CD4-positive, alpha-beta T cell (primary cell): Measurements from ENCODE around the gene AUNIP. TPM values are rescaled to one million over a fixed set of nuclear protein-coding genes. Genes with fewer than 3 reads are reported as not detected.

Experiments
- ATAC-seq: fragments of 200-7000 bp; cut with Tn5 transposase; one replicate; pipeline ENCODE4 v1.10.0; 2022; ENCODE audit warnings: mild to moderate bottlenecking; ENCODE audit not compliant: poor library complexity
- CTCF ChIA-PET: fragments of 350-600 bp; sonication (Branson Sonifier 250); formaldehyde crosslinking; loops from one replicate; lab custom pipeline; 2021; ENCODE audit warnings: antibody characterized with exemption, inconsistent platforms; lab: Charles Lee
- POLR2A ChIA-PET: fragments of 350-600 bp; sonication (Branson Sonifier 250); formaldehyde crosslinking; loops from one replicate; lab custom pipeline; 2021; ENCODE audit warnings: antibody characterized with exemption, inconsistent platforms; lab: Charles Lee
- DNase-seq, 14 experiments: peaks; one replicate each; pipeline ENCODE4 v3.0.0-alpha.2; 2013 to 2020; ENCODE audit warnings: mixed read lengths in 2 of 14
- H3K27ac ChIP-seq, 2 donors: one replicate each; pipeline versions ENCODE4 v1.5.1 to v1.7.0; 2013; ENCODE audit warnings: low read length in 2 of 2, low read depth in 1 of 2, mild to moderate bottlenecking in 1 of 2
- H3K27me3 ChIP-seq, 2 experiments: 1 replicate in 1 of 2; 2 replicates in 1 of 2; pipeline versions ENCODE4 v1.6.1 to v1.7.0; 2013; ENCODE audit warnings: low read length in 2 of 2, control low read depth in 1 of 2, mild to moderate bottlenecking in 1 of 2, moderate library complexity in 1 of 2; ENCODE audit not compliant: insufficient read depth in 2 of 2, control insufficient read depth in 1 of 2
- H3K36me3 ChIP-seq: one replicate; pipeline ENCODE4 v1.6.1; 2013; ENCODE audit warnings: low read length, control low read depth; ENCODE audit not compliant: insufficient read depth
- H3K4me1 ChIP-seq: one replicate; pipeline ENCODE4 v1.6.1; 2013; ENCODE audit warnings: low read length, control low read depth; ENCODE audit not compliant: insufficient read depth
- H3K4me3 ChIP-seq: one replicate; pipeline ENCODE4 v1.5.1; 2013; ENCODE audit warnings: mild to moderate bottlenecking, low read length, moderate library complexity
- H3K9me3 ChIP-seq, 2 experiments: 1 replicate in 1 of 2; 2 replicates in 1 of 2; pipeline versions ENCODE4 v1.6.1 to v1.7.0; 2013; ENCODE audit warnings: low read length in 2 of 2, mild to moderate bottlenecking in 2 of 2, control low read depth in 1 of 2, moderate library complexity in 1 of 2; ENCODE audit not compliant: control insufficient read depth in 1 of 2, insufficient read depth in 1 of 2
- H3K27ac Mint-ChIP-seq: one replicate; pipeline ENCODE4 v1.8.0; 2020; ENCODE audit warnings: mixed read lengths
- H3K27me3 Mint-ChIP-seq: one replicate; pipeline ENCODE4 v1.8.0; 2021; ENCODE audit warnings: mixed read lengths
- H3K36me3 Mint-ChIP-seq: one replicate; pipeline ENCODE4 v1.8.0; 2021; ENCODE audit warnings: low read depth, mixed read lengths
- H3K4me1 Mint-ChIP-seq: one replicate; pipeline ENCODE4 v1.8.0; 2021; ENCODE audit warnings: low read depth, mixed read lengths
- H3K4me3 Mint-ChIP-seq: one replicate; pipeline ENCODE4 v1.8.0; 2020; ENCODE audit warnings: mild to moderate bottlenecking, mixed read lengths
- H3K9me3 Mint-ChIP-seq: one replicate; pipeline ENCODE4 v1.8.0; 2020; ENCODE audit warnings: mixed read lengths
- intact Hi-C, 2 experiments: fragments of 100-400 bp; cut with DNase I in 1 of 2; cut with micrococcal nuclease in 1 of 2; formaldehyde crosslinking; loops; one replicate each; pipeline versions ENCODE4 v1.15.1 to v1.9.0; 2023 to 2025; cut with DNase I, micrococcal nuclease
- total RNA-seq, 174 experiments: library from RNA in 2 of 174; stranded (reverse) in 2 of 174; gene quantifications; one replicate each; pipeline ENCODE4 v1.2.3 and lab custom pipeline; 2021 to 2026
- TF ChIP-seq, protein P1 (sequence below): fragments of 200-600 bp; IDR thresholded peaks from one replicate; pipeline ENCODE4 v1.8.0; 2022; ENCODE audit warnings: antibody characterized with exemption, mild to moderate bottlenecking

The AUNIP gene
- total RNA-seq, 2 experiments from 2014 or later, result not detected

DNA sequence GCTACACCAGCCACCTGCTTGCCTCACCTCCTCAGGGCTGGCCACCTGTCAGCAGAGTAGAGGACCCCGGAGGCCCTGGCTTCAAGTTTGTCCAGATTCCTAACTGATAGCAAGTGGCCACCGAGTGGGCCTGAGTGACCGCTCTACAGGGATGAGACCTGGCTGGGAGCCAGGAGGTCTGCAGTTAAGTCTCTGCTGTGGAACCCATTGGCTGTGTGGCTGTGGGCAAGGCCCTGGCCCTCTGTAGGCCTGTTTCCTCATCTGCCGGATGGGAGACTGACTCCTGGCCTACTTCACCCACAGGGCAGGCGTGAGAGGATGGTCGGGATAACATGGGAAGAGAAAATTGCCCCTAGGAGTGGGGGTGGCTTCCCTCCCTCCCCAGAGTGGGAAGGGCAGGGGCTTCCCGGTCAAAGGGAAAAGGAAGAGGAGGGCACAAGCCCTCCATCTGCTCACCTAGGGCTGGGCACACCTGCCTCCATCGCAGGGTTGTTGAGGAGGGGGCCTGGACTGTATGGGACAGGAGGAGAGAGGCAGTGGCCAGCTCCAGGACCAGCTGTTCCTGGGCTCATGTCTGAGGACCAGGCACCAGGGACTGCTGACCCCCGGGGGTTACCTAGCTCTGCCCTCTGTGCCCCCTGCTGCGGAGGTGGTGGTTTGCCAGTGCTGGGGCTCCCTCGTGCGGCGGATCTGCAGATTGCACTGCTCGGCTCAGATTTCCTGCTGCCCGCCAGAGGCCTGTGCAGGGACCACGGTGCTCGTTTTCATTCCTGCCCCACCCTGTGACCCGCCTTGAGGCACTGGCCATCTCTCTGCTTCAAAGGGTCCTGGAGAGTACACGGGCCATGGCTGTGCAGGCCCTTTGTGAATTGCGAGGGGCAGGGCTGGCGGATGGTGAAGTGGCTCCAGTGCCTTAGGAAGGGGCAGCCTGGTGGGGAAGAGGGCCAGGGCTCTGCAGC, 48.6 kb downstream of the AUNIP start:
- Histone ChIP-seq H3K9me3 (no peaks in the 10 kb centered on the region), H3K36me3 (peaks cover 33% of the 10 kb centered on the region), H3K27ac (no peak overlapping the region), H3K4me3 (no peak overlapping the region), H3K27me3 (no peaks in the 10 kb centered on the region), H3K4me1 (peaks cover 13% of the 10 kb centered on the region)
- ATAC-seq (peak; percentile 99), DNase-seq (peak; percentile 70 to 89 (median 80))
- H3K9me3 Mint-ChIP-seq, result no peaks in the 10 kb centered on the region
- H3K4me1 Mint-ChIP-seq, result peaks cover 5% of the 10 kb centered on the region
- intact Hi-C loops, result loop anchor here (1.0 to 5.0 kb wide), 4 partner anchors 199 to 408 kb away; no protein-coding TSS in a partner anchor
- no peak overlapping the region for H3K4me3 Mint-ChIP-seq
- no peak overlapping the region for H3K27ac Mint-ChIP-seq
- H3K36me3 Mint-ChIP-seq, result peaks cover 55% of the 10 kb centered on the region
- no peaks in the 10 kb centered on the region for H3K27me3 Mint-ChIP-seq
- TF ChIP-seq, protein P1, sequence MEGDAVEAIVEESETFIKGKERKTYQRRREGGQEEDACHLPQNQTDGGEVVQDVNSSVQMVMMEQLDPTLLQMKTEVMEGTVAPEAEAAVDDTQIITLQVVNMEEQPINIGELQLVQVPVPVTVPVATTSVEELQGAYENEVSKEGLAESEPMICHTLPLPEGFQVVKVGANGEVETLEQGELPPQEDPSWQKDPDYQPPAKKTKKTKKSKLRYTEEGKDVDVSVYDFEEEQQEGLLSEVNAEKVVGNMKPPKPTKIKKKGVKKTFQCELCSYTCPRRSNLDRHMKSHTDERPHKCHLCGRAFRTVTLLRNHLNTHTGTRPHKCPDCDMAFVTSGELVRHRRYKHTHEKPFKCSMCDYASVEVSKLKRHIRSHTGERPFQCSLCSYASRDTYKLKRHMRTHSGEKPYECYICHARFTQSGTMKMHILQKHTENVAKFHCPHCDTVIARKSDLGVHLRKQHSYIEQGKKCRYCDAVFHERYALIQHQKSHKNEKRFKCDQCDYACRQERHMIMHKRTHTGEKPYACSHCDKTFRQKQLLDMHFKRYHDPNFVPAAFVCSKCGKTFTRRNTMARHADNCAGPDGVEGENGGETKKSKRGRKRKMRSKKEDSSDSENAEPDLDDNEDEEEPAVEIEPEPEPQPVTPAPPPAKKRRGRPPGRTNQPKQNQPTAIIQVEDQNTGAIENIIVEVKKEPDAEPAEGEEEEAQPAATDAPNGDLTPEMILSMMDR, result peak; percentile 96
- POLR2A ChIA-PET, result interaction anchor here (0.6 to 3.6 kb wide), 8 partner anchors 9 to 336 kb away, joined by 3 to 16 read pairs (median 4); partner anchors contain the start of gene MTFR1L
- CTCF ChIA-PET, result interaction anchor here (0.6 to 2.3 kb wide), 10 partner anchors 9 to 305 kb away, joined by 3 to 11 read pairs (median 4); partner anchors contain the start of gene MTFR1L

DNA sequence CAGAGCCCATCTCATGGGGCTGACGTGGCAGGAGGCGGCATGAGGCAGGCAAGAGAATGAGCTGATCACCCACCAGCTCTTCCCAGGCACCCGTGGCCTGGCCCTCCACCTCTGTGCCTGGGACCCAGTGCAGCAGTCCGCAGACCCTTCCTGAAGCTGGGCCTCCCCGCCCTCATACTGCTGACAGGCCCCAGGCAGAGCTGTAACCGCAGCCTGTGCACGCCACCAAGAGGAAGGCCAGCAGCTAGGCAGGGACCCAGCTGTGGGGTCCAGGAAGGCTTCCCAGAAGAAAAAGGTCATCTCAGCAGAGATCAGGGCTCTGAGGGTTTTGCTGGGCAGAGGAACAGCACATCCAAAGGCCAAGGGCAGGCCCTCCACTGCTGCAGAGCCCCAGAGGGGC, 49.3 kb downstream of the AUNIP start:
- CTCF ChIA-PET, result interaction anchor here (1.2 to 2.3 kb wide), 3 partner anchors 12 to 289 kb away, joined by 3 to 11 read pairs (median 5); no protein-coding TSS in a partner anchor
- H3K9me3 ChIP-seq, result no peaks in the 10 kb centered on the region
- intact Hi-C loops, result loop anchor here (1.0 to 5.0 kb wide), 3 partner anchors 199 to 408 kb away; no protein-coding TSS in a partner anchor

More for the DNA sequence above, 49.3 kb downstream of the AUNIP start:
- Histone ChIP-seq H3K4me1 (peaks cover 13% of the 10 kb centered on the region), H3K36me3 (peaks cover 36% of the 10 kb centered on the region), H3K27me3 (no peaks in the 10 kb centered on the region), H3K4me3 (no peak overlapping the region), H3K27ac (no peak overlapping the region)
- POLR2A ChIA-PET, result interaction anchor here (1.3 to 3.6 kb wide), 5 partner anchors 10 to 243 kb away, joined by 3 to 16 read pairs (median 8); partner anchors contain the start of gene MTFR1L
- TF ChIP-seq, protein P1, result no peak
- ATAC-seq (no peak), DNase-seq (peak in 1 of 14 experiments; percentile 25)
- Mint-ChIP-seq H3K27ac (no peak overlapping the region), H3K9me3 (no peaks in the 10 kb centered on the region), H3K4me1 (peaks cover 6% of the 10 kb centered on the region), H3K36me3 (peaks cover 60% of the 10 kb centered on the region), H3K4me3 (no peak overlapping the region), H3K27me3 (no peaks in the 10 kb centered on the region)
